ENCODE data around the gene RAD23A.

DNA sequence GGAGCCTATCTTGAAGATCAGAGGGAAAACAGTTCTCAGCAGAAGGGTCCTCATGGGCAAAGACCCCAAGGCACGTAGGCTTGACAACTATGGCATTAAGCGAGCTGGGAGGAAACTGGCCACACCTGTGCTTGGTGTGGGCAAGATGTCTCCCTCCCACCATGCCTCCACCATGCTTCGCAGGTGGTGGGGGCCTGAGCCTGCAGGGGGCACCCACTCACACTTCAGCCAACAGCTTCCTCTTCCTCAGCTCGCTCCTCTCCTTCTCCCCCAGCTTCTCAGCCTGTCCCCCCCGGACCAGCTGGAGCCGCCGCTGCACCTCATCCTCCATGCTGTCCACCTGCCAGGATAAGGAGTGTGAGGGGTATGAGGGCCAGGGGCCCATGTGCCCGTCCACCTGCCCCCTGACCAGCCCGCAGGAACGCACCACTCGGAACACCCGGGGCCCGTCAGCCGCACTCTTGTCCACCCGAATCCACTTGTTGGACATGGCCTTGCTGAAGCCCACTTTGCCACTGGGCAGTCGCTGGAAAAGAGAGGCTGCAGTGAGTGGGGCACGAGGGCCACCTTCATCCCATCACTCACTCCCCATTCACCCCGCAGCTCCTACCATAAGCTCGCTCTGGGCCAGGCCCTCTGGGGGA lies 15.5 kb upstream of the RAD23A start:
- TF ChIP-seq BHLHE40 (IDR thresholded peaks at IDR 0.05; ENCODE audit: low read depth, low read length) (no peak), POLR2A (IDR thresholded peaks at IDR 0.05; ENCODE audit: low read length) (no peak), MYC (IDR thresholded peaks at IDR 0.05; ENCODE audit: borderline replicate concordance, low read length) (no peak), GATA3 (IDR thresholded peaks at IDR 0.05; ENCODE audit: borderline replicate concordance) (no peak), MAFK (IDR thresholded peaks at IDR 0.05; ENCODE audit: partially characterized antibody) (no peak), NR3C1 (IDR thresholded peaks at IDR 0.05) (no peak), HOXB5 (CRISPR knock-in tag; IDR thresholded peaks at IDR 0.05) (no peak), RCOR1 (IDR thresholded peaks at IDR 0.05; ENCODE audit: low read depth, low read length) (no peak)
- TF ChIP-seq, protein P1, sequence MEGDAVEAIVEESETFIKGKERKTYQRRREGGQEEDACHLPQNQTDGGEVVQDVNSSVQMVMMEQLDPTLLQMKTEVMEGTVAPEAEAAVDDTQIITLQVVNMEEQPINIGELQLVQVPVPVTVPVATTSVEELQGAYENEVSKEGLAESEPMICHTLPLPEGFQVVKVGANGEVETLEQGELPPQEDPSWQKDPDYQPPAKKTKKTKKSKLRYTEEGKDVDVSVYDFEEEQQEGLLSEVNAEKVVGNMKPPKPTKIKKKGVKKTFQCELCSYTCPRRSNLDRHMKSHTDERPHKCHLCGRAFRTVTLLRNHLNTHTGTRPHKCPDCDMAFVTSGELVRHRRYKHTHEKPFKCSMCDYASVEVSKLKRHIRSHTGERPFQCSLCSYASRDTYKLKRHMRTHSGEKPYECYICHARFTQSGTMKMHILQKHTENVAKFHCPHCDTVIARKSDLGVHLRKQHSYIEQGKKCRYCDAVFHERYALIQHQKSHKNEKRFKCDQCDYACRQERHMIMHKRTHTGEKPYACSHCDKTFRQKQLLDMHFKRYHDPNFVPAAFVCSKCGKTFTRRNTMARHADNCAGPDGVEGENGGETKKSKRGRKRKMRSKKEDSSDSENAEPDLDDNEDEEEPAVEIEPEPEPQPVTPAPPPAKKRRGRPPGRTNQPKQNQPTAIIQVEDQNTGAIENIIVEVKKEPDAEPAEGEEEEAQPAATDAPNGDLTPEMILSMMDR (IDR thresholded peaks at IDR 0.05) = no peak
- TF ChIP-seq, protein P2, sequence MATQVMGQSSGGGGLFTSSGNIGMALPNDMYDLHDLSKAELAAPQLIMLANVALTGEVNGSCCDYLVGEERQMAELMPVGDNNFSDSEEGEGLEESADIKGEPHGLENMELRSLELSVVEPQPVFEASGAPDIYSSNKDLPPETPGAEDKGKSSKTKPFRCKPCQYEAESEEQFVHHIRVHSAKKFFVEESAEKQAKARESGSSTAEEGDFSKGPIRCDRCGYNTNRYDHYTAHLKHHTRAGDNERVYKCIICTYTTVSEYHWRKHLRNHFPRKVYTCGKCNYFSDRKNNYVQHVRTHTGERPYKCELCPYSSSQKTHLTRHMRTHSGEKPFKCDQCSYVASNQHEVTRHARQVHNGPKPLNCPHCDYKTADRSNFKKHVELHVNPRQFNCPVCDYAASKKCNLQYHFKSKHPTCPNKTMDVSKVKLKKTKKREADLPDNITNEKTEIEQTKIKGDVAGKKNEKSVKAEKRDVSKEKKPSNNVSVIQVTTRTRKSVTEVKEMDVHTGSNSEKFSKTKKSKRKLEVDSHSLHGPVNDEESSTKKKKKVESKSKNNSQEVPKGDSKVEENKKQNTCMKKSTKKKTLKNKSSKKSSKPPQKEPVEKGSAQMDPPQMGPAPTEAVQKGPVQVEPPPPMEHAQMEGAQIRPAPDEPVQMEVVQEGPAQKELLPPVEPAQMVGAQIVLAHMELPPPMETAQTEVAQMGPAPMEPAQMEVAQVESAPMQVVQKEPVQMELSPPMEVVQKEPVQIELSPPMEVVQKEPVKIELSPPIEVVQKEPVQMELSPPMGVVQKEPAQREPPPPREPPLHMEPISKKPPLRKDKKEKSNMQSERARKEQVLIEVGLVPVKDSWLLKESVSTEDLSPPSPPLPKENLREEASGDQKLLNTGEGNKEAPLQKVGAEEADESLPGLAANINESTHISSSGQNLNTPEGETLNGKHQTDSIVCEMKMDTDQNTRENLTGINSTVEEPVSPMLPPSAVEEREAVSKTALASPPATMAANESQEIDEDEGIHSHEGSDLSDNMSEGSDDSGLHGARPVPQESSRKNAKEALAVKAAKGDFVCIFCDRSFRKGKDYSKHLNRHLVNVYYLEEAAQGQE (IDR thresholded peaks at IDR 0.05) = no peak
- TF ChIP-seq, protein P3, sequence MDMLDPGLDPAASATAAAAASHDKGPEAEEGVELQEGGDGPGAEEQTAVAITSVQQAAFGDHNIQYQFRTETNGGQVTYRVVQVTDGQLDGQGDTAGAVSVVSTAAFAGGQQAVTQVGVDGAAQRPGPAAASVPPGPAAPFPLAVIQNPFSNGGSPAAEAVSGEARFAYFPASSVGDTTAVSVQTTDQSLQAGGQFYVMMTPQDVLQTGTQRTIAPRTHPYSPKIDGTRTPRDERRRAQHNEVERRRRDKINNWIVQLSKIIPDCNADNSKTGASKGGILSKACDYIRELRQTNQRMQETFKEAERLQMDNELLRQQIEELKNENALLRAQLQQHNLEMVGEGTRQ (IDR thresholded peaks at IDR 0.05) = no peak

All from A549 (cell line).